CD4-positive, alpha-beta T cell treated with Interleukin-15 for 1 hour (primary cell): ENCODE data around the gene FOXS1.
"Not testable (repeated sequence)": the region's sequence is repeated elsewhere in the genome, so short reads cannot be mapped to it uniquely, and the experiment has no call there.

Experiments
- DNase-seq: peaks from one replicate; pipeline ENCODE4 v3.0.0-alpha.2; 2020

FOXS1 gene

GRCh38 chr20:31838646-31839292 is 6.6 kb downstream of the FOXS1 start:
- DNase-seq: no peak

GRCh38 chr20:31837896-31838397 is 7.5 kb downstream of the FOXS1 start:
- DNase-seq: no peak

- DNase-seq: no peak
Measured at GRCh38 chr20:31836853-31837608, 8.4 kb downstream of the FOXS1 start.

- DNase-seq: peak; percentile 65
Measured at GRCh38 chr20:31835977-31836852, 9.2 kb downstream of the FOXS1 start.

- no peak for DNase-seq
Measured at GRCh38 chr20:31835554-31835953, 9.8 kb downstream of the FOXS1 start.

- DNase-seq: no peak
Measured at GRCh38 chr20:31833931-31834521, 11.4 kb downstream of the FOXS1 start.

GRCh38 chr20:31833130-31833930 is 12.1 kb downstream of the FOXS1 start:
- peak; percentile 49 for DNase-seq

- no peak for DNase-seq
Measured at GRCh38 chr20:31831771-31832306, 13.6 kb downstream of the FOXS1 start.

- no peak for DNase-seq
Measured at GRCh38 chr20:31831211-31831610, 14.2 kb downstream of the FOXS1 start.

GRCh38 chr20:31830406-31830981 is 14.9 kb downstream of the FOXS1 start:
- no peak for DNase-seq

GRCh38 chr20:31829731-31830130 is 15.7 kb downstream of the FOXS1 start:
- DNase-seq: no peak

- DNase-seq: not testable (repeated sequence)
Measured at GRCh38 chr20:31828016-31828415, 17.4 kb downstream of the FOXS1 start.

GRCh38 chr20:31827059-31827458 is 18.3 kb downstream of the FOXS1 start:
- no peak for DNase-seq

GRCh38 chr20:31826074-31826473 is 19.3 kb downstream of the FOXS1 start:
- no peak for DNase-seq

- DNase-seq: no peak
Measured at GRCh38 chr20:31824554-31825313, 20.7 kb downstream of the FOXS1 start.

GRCh38 chr20:31824125-31824485 is 21.3 kb downstream of the FOXS1 start:
- DNase-seq: no peak

GRCh38 chr20:31823360-31824124 is 21.9 kb downstream of the FOXS1 start:
- no peak for DNase-seq

GRCh38 chr20:31822421-31823330 is 22.7 kb downstream of the FOXS1 start:
- peak; percentile 60 for DNase-seq

- no peak for DNase-seq
Measured at GRCh38 chr20:31821427-31821826, 24.0 kb downstream of the FOXS1 start.
